A549 (cell line): ENCODE data around the gene NPLOC4.

ENCODE experiments used
- HOXA7 ChIP-seq: fragments of 250-450 bp; sonication (Bioruptor Pico); IDR thresholded peaks from 2 replicates; pipeline ENCODE4 v1.5.0; 2020; ENCODE audit warnings: mild to moderate bottlenecking, moderate library complexity
- SREBF2 ChIP-seq: fragments of 450-650 bp; IDR thresholded peaks from 2 replicates; pipeline ENCODE4 v1.6.1; 2014; ENCODE audit warnings: mild to moderate bottlenecking, moderate library complexity
- TF ChIP-seq, protein P1 (sequence below): fragments of >200 bp; sonication (Bioruptor Twin); formaldehyde crosslinking; IDR thresholded peaks from 3 replicates; pipeline ENCODE4 v1.5.1; 2016

DNA sequence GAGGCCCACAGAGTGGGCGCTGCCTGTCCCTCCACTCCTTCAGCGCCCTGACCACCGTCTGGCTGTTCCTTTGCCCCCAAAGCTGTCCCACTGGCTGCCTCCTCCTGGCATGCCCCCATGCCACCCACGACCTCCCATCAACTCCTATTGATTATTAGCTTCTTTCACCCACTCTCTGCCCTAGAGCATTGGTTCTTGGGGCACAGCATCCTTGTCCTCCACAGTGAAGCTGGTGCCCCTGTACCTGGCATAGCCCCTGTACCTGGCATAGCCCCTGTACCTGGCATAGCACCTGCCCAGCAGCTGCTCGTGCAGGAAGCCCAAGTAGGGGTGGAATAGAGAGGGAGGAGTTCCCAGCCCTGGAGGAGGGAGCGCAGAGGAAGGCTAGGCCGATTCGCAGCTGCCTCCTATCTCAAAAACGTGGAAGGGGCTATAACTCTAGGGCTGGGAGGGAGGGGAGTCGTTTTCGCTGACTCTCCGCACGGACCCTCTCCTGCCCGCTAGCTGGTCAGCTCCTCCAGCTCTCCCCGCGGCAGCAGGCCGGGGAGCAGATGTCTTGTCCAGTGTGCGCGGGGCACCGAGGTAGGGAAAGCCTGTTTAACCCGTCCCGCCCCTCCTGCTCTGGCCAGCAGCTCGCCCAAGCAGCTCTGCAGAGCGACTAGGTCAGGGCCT is 118.7 kb downstream of the NPLOC4 start:
- no peak for TF ChIP-seq SREBF2
- TF ChIP-seq, protein P1, sequence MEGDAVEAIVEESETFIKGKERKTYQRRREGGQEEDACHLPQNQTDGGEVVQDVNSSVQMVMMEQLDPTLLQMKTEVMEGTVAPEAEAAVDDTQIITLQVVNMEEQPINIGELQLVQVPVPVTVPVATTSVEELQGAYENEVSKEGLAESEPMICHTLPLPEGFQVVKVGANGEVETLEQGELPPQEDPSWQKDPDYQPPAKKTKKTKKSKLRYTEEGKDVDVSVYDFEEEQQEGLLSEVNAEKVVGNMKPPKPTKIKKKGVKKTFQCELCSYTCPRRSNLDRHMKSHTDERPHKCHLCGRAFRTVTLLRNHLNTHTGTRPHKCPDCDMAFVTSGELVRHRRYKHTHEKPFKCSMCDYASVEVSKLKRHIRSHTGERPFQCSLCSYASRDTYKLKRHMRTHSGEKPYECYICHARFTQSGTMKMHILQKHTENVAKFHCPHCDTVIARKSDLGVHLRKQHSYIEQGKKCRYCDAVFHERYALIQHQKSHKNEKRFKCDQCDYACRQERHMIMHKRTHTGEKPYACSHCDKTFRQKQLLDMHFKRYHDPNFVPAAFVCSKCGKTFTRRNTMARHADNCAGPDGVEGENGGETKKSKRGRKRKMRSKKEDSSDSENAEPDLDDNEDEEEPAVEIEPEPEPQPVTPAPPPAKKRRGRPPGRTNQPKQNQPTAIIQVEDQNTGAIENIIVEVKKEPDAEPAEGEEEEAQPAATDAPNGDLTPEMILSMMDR: no peak
- no peak for TF ChIP-seq HOXA7
